ENCODE measurements around the gene LCLAT1. TPM values are rescaled to one million over a fixed set of nuclear protein-coding genes. Genes with fewer than 3 reads are reported as not detected.

The LCLAT1 gene
- total RNA-seq, 4 donors from 2014 or later, result 24.9 to 62.9 (median 36.3) TPM

- no peak overlapping the region for H3K4me3 ChIP-seq
- no peaks in the 10 kb centered on the region for H3K27me3 ChIP-seq
- intact Hi-C loops (cut with DNase I), result no loop called here
- peaks cover 5 to 20% (median 11%) of the 10 kb centered on the region in 4 donors for H3K4me1 ChIP-seq
- H3K27ac ChIP-seq (replicated peaks in 1 of 4), result no peak overlapping the region
- no peak for DNase-seq (ENCODE audit: extremely low spot score)
- WGBS, result 100% methylated on average over 1 of the region's 1 CpG
- no peaks in the 10 kb centered on the region for H3K9me3 ChIP-seq
- H3K36me3 ChIP-seq, result no peaks in the 10 kb centered on the region
- no peak for TF ChIP-seq EP300 (IDR thresholded peaks at IDR 0.05)
- no peak for TF ChIP-seq POLR2AphosphoS5 (IDR thresholded peaks at IDR 0.05)
- no peak for TF ChIP-seq CTCF (IDR thresholded peaks at IDR 0.05)
- no peak for TF ChIP-seq POLR2A (IDR thresholded peaks at IDR 0.05; ENCODE audit: low read depth)
Observed at GRCh38 chr2:30541680-30542079, 94.6 kb downstream of the LCLAT1 start.

- H3K27ac ChIP-seq (replicated peaks in 1 of 4), result no peak overlapping the region
- DNase-seq (ENCODE audit: extremely low spot score), result no peak
- TF ChIP-seq POLR2AphosphoS5 (IDR thresholded peaks at IDR 0.05) (no peak), CTCF (IDR thresholded peaks at IDR 0.05) (no peak), EP300 (IDR thresholded peaks at IDR 0.05) (no peak), POLR2A (IDR thresholded peaks at IDR 0.05; ENCODE audit: low read depth) (no peak)
- intact Hi-C loops (cut with DNase I), result no loop called here
- H3K9me3 ChIP-seq, result no peaks in the 10 kb centered on the region
- H3K4me3 ChIP-seq, result no peak overlapping the region
- 85% methylated on average over 1 of the region's 1 CpG for WGBS
- H3K36me3 ChIP-seq, result no peaks in the 10 kb centered on the region
- H3K27me3 ChIP-seq, result no peaks in the 10 kb centered on the region
- H3K4me1 ChIP-seq, result peaks cover 5 to 23% (median 13%) of the 10 kb centered on the region in 4 donors
Observed at GRCh38 chr2:30545875-30546274, 98.8 kb downstream of the LCLAT1 start.

GRCh38 chr2:30548386-30548785, 101.3 kb downstream of the LCLAT1 start:
- 93% methylated on average over 2 of the region's 2 CpGs for WGBS
- Histone ChIP-seq H3K27ac (replicated peaks in 1 of 4) (no peak overlapping the region), H3K36me3 (no peaks in the 10 kb centered on the region), H3K27me3 (no peaks in the 10 kb centered on the region), H3K4me3 (no peak overlapping the region), H3K4me1 (peaks cover 5 to 23% (median 13%) of the 10 kb centered on the region in 4 donors), H3K9me3 (peaks cover 0 to 5% (median 0%) of the 10 kb centered on the region in 4 donors)
- no peak for TF ChIP-seq CTCF (IDR thresholded peaks at IDR 0.05)
- no peak for DNase-seq (ENCODE audit: extremely low spot score)
- intact Hi-C loops (cut with DNase I), result no loop called here

GRCh38 chr2:30549096-30549495, 102.0 kb downstream of the LCLAT1 start:
- 96% methylated on average over 2 of the region's 2 CpGs for WGBS
- DNase-seq (ENCODE audit: extremely low spot score), result no peak
- Histone ChIP-seq H3K4me3 (no peak overlapping the region), H3K4me1 (peaks cover 5 to 23% (median 13%) of the 10 kb centered on the region in 4 donors), H3K9me3 (peaks cover 0 to 5% (median 0%) of the 10 kb centered on the region in 4 donors), H3K27me3 (no peaks in the 10 kb centered on the region), H3K36me3 (no peaks in the 10 kb centered on the region), H3K27ac (replicated peaks in 1 of 4) (no peak overlapping the region)
- no peak for TF ChIP-seq CTCF (IDR thresholded peaks at IDR 0.05)
- TF ChIP-seq EP300 (IDR thresholded peaks at IDR 0.05), result no peak
- no peak for TF ChIP-seq POLR2A (IDR thresholded peaks at IDR 0.05; ENCODE audit: low read depth)
- TF ChIP-seq POLR2AphosphoS5 (IDR thresholded peaks at IDR 0.05), result no peak
- intact Hi-C loops (cut with DNase I), result no loop called here

GRCh38 chr2:30559544-30560275, 112.7 kb downstream of the LCLAT1 start:
- DNase-seq (ENCODE audit: extremely low spot score), result no peak
- Histone ChIP-seq H3K27me3 (no peaks in the 10 kb centered on the region), H3K4me3 (no peak overlapping the region), H3K27ac (replicated peaks in 1 of 4) (no peak overlapping the region), H3K36me3 (peaks cover 0 to 5% (median 0%) of the 10 kb centered on the region in 4 donors), H3K9me3 (no peaks in the 10 kb centered on the region), H3K4me1 (no peaks in the 10 kb centered on the region)
- WGBS, result 100% methylated on average over 1 of the region's 1 CpG
- intact Hi-C loops (cut with DNase I), result no loop called here
- TF ChIP-seq POLR2AphosphoS5 (IDR thresholded peaks at IDR 0.05), result no peak
- TF ChIP-seq CTCF (IDR thresholded peaks at IDR 0.05), result no peak
- TF ChIP-seq POLR2A (IDR thresholded peaks at IDR 0.05; ENCODE audit: low read depth), result no peak
- no peak for TF ChIP-seq EP300 (IDR thresholded peaks at IDR 0.05)
